Natural killer cell (primary cell): ENCODE data around the gene RUNX2. TPM values are rescaled to one million over a fixed set of nuclear protein-coding genes. Genes with fewer than 3 reads are reported as not detected.
"Not testable (repeated sequence)": the region's sequence is repeated elsewhere in the genome, so short reads cannot be mapped to it uniquely, and the experiment has no call there.

Source experiments
- ATAC-seq, 3 donors: fragments of 150-1000 bp in 2 of 3; fragments of 200-7000 bp in 1 of 3; cut with Tn5 transposase; 1 replicate in 1 of 3; 2 replicates in 2 of 3; pipeline ENCODE4 v1.10.0; 2021; ENCODE audit warnings: mild to moderate bottlenecking in 2 of 3, moderate library complexity in 2 of 3
- DNase-seq, 2 donors: peaks; one replicate each; pipeline versions ENCODE4 v3.0.0 to v3.0.0-alpha.2; 2013 to 2021; ENCODE audit warnings: mixed read lengths in 1 of 2
- H3K27ac ChIP-seq: one replicate; pipeline ENCODE4 v1.5.1; 2013; ENCODE audit warnings: mild to moderate bottlenecking, low read length
- H3K27me3 ChIP-seq: one replicate; pipeline ENCODE4 v1.6.1; 2013; ENCODE audit warnings: low read length; ENCODE audit not compliant: control insufficient read depth, insufficient read depth
- H3K36me3 ChIP-seq: one replicate; pipeline ENCODE4 v1.6.1; 2013; ENCODE audit warnings: low read length; ENCODE audit not compliant: control insufficient read depth, insufficient read depth
- H3K4me1 ChIP-seq: one replicate; pipeline ENCODE4 v1.6.1; 2013; ENCODE audit warnings: low read length; ENCODE audit not compliant: control insufficient read depth, insufficient read depth
- H3K4me3 ChIP-seq: one replicate; pipeline ENCODE4 v1.5.1; 2013; ENCODE audit warnings: low read length
- H3K9me3 ChIP-seq: one replicate; pipeline ENCODE4 v1.6.1; 2013; ENCODE audit warnings: low read length; ENCODE audit not compliant: control insufficient read depth, insufficient read depth
- H3K27ac Mint-ChIP-seq, 2 donors: one replicate each; pipeline ENCODE4 v1.8.0; 2022; ENCODE audit warnings: mild to moderate bottlenecking in 2 of 2, mixed read lengths in 2 of 2, moderate library complexity in 1 of 2
- H3K27me3 Mint-ChIP-seq, 2 donors: one replicate each; pipeline ENCODE4 v1.8.0; 2022; ENCODE audit warnings: low read depth in 2 of 2, mixed read lengths in 2 of 2
- H3K36me3 Mint-ChIP-seq: one replicate; pipeline ENCODE4 v1.8.0; 2022; ENCODE audit warnings: mixed read lengths
- H3K4me1 Mint-ChIP-seq, 2 donors: one replicate each; pipeline ENCODE4 v1.8.0; 2022; ENCODE audit warnings: mixed read lengths in 2 of 2
- H3K4me3 Mint-ChIP-seq: one replicate; pipeline ENCODE4 v1.8.0; 2022; ENCODE audit warnings: mild to moderate bottlenecking, moderate library complexity, mixed read lengths
- H3K9me3 Mint-ChIP-seq, 2 donors: one replicate each; pipeline ENCODE4 v1.8.0; 2022; ENCODE audit warnings: mixed read lengths in 2 of 2
- WGBS: methylation state at CpG from one replicate; pipeline ENCODE4 v1.1.7; 2013; ENCODE audit warnings: missing lambda C conversion rate; ENCODE audit not compliant: insufficient coverage; 5-methylcytosine and 5-hydroxymethylcytosine counted together
- intact Hi-C: fragments of 100-400 bp; cut with micrococcal nuclease; formaldehyde crosslinking; loops from one replicate; pipeline ENCODE4 v1.14.2; 2022
- total RNA-seq, 4 donors: library from RNA; stranded (reverse); fragments of 120-200 nt in 1 of 4; gene quantifications; one replicate each; pipeline versions ENCODE4 v1.2.3 to v1.2.4, GENCODE V29; 2013 to 2022
- TF ChIP-seq, protein P1 (sequence below): fragments of 200-600 bp; IDR thresholded peaks from one replicate; pipeline ENCODE4 v1.8.0; 2022; ENCODE audit warnings: antibody characterized with exemption

The RUNX2 gene
- total RNA-seq, 3 donors from 2014 or later (not counting 1 experiment from before 2014, with no cell fraction given), result 5.0 to 19.2 (median 7.0) TPM

DNA sequence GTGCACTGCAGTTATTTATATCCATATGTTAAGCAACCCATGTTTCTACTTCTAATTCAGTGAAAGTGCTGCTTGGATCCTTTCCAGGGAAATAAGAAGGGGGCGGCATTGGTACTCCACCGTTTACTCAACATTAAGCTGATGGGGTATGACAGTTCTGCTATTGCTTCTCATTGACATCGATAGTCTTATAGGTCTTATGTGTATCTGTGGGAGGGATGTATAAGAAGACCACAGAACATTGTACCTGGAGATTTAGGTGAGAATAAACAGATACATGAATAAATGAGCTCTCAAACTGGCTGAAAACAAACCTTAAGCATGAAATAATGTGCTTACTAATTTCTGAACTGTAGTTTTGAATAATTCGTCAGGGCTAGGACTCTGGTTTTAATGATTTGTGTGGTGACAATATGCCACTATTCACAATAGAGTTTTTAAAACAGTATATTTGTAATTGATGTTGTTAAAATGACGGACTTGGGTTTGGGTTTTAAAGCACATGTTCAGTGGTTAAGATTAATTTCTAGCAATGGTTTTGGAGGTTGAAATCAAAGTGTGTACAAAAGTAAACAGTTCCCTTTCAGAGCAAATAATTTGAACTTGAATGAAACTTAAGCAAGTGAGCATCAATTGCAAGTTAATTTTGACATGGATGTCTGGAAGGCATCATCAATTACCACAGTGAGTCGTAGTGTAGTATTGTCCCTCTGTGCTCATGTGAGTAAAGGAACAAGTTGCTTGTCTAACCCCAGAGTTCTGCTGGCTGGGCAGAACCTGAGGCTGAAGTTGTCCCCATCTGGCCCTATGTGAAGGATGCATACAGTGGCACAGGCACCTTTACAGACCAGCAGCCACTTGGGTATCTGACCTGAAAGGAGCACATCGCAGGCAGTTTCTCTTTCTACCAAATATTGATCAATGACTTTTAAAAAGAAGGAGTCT, 134.3 kb downstream of the RUNX2 start:
- Mint-ChIP-seq H3K4me1 (no peaks in the 10 kb centered on the region), H3K27ac (no peak overlapping the region), H3K9me3 (no peaks in the 10 kb centered on the region), H3K36me3 (no peaks in the 10 kb centered on the region), H3K4me3 (no peak overlapping the region), H3K27me3 (no peaks in the 10 kb centered on the region)
- H3K27ac ChIP-seq, result no peak overlapping the region
- WGBS, result 84% methylated on average over 6 of the region's 7 CpGs
- H3K9me3 ChIP-seq, result no peaks in the 10 kb centered on the region
- no peaks in the 10 kb centered on the region for H3K4me1 ChIP-seq
- intact Hi-C loops, result no loop called here
- no peak for ATAC-seq
- H3K36me3 ChIP-seq, result no peaks in the 10 kb centered on the region
- DNase-seq, result no peak
- TF ChIP-seq, protein P1, sequence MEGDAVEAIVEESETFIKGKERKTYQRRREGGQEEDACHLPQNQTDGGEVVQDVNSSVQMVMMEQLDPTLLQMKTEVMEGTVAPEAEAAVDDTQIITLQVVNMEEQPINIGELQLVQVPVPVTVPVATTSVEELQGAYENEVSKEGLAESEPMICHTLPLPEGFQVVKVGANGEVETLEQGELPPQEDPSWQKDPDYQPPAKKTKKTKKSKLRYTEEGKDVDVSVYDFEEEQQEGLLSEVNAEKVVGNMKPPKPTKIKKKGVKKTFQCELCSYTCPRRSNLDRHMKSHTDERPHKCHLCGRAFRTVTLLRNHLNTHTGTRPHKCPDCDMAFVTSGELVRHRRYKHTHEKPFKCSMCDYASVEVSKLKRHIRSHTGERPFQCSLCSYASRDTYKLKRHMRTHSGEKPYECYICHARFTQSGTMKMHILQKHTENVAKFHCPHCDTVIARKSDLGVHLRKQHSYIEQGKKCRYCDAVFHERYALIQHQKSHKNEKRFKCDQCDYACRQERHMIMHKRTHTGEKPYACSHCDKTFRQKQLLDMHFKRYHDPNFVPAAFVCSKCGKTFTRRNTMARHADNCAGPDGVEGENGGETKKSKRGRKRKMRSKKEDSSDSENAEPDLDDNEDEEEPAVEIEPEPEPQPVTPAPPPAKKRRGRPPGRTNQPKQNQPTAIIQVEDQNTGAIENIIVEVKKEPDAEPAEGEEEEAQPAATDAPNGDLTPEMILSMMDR, result no peak
- H3K4me3 ChIP-seq, result no peak overlapping the region
- H3K27me3 ChIP-seq, result no peaks in the 10 kb centered on the region

DNA sequence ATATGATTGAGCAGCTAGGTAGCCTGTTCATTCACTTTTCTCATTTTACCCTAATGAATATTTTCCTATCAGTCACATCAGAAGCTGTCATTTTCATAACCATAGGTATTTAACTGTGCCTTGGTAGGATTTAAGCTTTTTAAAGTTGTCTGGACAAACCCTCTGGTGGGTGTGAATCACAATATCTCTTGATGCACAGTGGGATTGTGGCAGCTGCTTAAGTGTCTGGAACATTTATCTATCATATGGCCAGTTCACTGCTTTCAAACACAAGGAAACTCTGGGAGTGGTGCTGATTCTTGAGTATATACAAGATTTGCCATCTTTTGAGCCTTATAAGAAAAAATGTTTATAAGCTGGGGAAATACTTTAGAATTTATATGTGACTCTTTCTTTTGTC, 136.6 kb downstream of the RUNX2 start:
- H3K36me3 Mint-ChIP-seq, result no peaks in the 10 kb centered on the region
- H3K9me3 Mint-ChIP-seq, result no peaks in the 10 kb centered on the region
- ATAC-seq, result no peak
- no peaks in the 10 kb centered on the region for H3K27me3 Mint-ChIP-seq
- no peak overlapping the region for H3K4me3 ChIP-seq
- DNase-seq, result no peak
- TF ChIP-seq, protein P1, result no peak
- H3K4me1 Mint-ChIP-seq, result no peaks in the 10 kb centered on the region
- H3K27ac ChIP-seq, result no peak overlapping the region
- no peaks in the 10 kb centered on the region for H3K9me3 ChIP-seq
- no peaks in the 10 kb centered on the region for H3K27me3 ChIP-seq
- no peaks in the 10 kb centered on the region for H3K4me1 ChIP-seq
- H3K36me3 ChIP-seq, result no peaks in the 10 kb centered on the region
- no peak overlapping the region for H3K4me3 Mint-ChIP-seq
- H3K27ac Mint-ChIP-seq, result no peak overlapping the region
- intact Hi-C loops, result no loop called here

- H3K27me3 ChIP-seq, result no peaks in the 10 kb centered on the region
- H3K36me3 ChIP-seq, result no peaks in the 10 kb centered on the region
- Mint-ChIP-seq H3K4me3 (no peak overlapping the region), H3K9me3 (no peaks in the 10 kb centered on the region), H3K27me3 (no peaks in the 10 kb centered on the region), H3K27ac (no peak overlapping the region), H3K36me3 (no peaks in the 10 kb centered on the region), H3K4me1 (no peaks in the 10 kb centered on the region)
- 84% methylated on average over 3 of the region's 4 CpGs for WGBS
- H3K27ac ChIP-seq, result no peak overlapping the region
- intact Hi-C loops, result no loop called here
- ATAC-seq (no peak), DNase-seq (no peak)
- H3K9me3 ChIP-seq, result no peaks in the 10 kb centered on the region
- TF ChIP-seq, protein P1, result no peak
- no peak overlapping the region for H3K4me3 ChIP-seq
- H3K4me1 ChIP-seq, result no peaks in the 10 kb centered on the region
These were observed 138.6 kb downstream of the RUNX2 start for GRCh38 chr6:45466686-45467085.

DNA sequence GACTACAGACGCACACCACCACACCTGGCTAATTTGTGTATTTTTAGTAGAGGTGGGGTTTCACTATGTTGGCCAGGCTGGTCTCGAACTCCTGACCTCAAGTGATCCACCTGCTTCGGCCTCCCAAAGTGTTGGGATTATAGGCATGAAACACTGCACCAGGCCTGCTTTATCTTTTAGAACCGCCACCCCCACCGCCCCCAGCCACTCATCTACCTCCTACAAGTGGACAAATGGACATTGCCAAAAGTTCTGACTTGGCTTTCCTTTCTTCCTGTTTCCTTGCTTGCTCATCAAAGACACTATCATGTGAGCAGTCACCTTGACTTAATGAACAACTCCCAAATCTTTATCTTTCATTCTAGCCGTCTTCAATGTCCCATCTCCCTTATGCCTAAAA, 139.3 kb downstream of the RUNX2 start:
- WGBS, result 87% methylated on average over 5 of the region's 6 CpGs
- H3K9me3 ChIP-seq, intact Hi-C loops, H3K4me1 Mint-ChIP-seq, H3K27me3 Mint-ChIP-seq, H3K36me3 ChIP-seq, H3K4me3 Mint-ChIP-seq, H3K27me3 ChIP-seq, ATAC-seq, H3K4me3 ChIP-seq, H3K4me1 ChIP-seq, H3K27ac Mint-ChIP-seq, H3K9me3 Mint-ChIP-seq, H3K36me3 Mint-ChIP-seq, H3K27ac ChIP-seq, DNase-seq: not testable (repeated sequence)
